ENCODE results near the gene GORAB. TPM values are rescaled to one million over a fixed set of nuclear protein-coding genes. Genes with fewer than 3 reads are reported as not detected.

The GORAB gene
- total RNA-seq, 2 donors from 2014 or later, result 13.8 to 14.9 TPM

DNA sequence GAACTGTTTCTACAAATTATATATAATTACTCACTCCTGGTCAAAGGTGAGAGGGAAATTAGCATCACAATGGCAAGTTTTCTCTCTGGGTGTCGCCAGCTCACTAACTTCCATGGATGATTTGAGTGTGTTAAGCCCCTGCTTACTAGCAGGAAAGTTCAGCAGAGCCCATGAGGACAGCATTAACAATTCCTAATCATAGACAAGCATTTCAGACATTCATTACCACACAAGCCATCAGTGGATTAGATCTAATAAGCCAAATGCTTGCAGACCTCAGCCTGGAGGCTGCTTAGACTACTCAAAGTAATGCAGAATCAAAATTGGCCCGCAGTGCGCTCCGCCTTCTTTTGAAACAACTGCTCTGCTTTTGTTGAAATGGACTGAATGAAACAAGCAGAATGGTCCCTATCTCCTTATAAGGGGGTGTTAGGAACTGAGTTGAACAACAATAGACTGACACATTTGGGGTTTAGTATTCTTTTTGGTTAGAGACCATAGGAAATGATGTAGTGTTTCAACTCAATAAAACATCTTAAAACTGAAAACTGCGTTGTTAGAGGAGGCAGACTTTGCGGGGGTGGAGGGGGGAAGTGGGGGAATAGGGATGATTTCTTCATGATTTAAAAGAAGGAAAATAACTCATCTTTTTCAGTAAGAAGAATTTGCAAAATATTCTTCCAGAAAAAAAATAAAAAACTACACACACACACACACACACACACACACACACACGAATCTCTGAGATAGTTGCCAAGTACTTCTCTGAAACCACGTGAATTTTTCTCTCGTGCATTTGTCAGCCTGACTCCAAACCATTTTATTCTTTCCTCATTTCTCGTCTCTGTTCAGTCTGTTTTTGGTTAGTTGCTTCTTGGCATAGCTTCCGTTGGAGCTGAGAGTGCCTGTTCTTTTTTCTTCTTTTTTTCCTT is 54.6 kb downstream of the GORAB start:
- DNase-seq, result no peak
- peak overlapping the region; percentile 7 to 64 for H3K4me3 Mint-ChIP-seq
- no peaks in the 10 kb centered on the region for H3K36me3 Mint-ChIP-seq (ENCODE audit: insufficient read depth in 2 of 2)
- H3K4me1 Mint-ChIP-seq (ENCODE audit: low read depth), result no peaks in the 10 kb centered on the region
- peaks cover 21% of the 10 kb centered on the region for H3K27me3 Mint-ChIP-seq (ENCODE audit: low read depth)
- peak overlapping the region; percentile 73 for H3K27ac Mint-ChIP-seq
- ATAC-seq (replicated peaks in 1 of 2), result peak; percentile 40 to 56
- no peaks in the 10 kb centered on the region for H3K9me3 Mint-ChIP-seq

DNA sequence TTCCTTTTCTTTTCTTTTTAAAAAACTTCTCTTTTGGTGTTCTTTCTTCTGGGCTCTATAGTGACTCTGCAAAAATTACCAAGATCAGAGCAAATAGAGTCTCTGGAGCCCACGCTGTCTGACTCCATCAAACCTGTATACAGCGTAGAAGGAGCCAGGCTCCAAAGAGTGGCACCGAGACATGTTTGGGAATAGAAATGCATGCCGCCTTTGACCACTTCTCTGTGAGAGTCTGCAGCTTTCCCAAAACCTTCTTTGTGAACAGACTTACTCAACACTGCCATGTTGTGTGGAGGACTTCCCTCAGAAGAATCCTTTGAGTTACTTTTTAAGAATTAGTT is 55.3 kb downstream of the GORAB start:
- Mint-ChIP-seq H3K4me1 (ENCODE audit: low read depth) (no peaks in the 10 kb centered on the region), H3K4me3 (peak overlapping the region; percentile 7 to 64), H3K9me3 (no peaks in the 10 kb centered on the region), H3K27ac (peak overlapping the region; percentile 73), H3K36me3 (ENCODE audit: insufficient read depth in 2 of 2) (no peaks in the 10 kb centered on the region), H3K27me3 (ENCODE audit: low read depth) (peaks cover 25% of the 10 kb centered on the region)
- DNase-seq, result no peak
- ATAC-seq (replicated peaks in 1 of 2), result no peak

DNA sequence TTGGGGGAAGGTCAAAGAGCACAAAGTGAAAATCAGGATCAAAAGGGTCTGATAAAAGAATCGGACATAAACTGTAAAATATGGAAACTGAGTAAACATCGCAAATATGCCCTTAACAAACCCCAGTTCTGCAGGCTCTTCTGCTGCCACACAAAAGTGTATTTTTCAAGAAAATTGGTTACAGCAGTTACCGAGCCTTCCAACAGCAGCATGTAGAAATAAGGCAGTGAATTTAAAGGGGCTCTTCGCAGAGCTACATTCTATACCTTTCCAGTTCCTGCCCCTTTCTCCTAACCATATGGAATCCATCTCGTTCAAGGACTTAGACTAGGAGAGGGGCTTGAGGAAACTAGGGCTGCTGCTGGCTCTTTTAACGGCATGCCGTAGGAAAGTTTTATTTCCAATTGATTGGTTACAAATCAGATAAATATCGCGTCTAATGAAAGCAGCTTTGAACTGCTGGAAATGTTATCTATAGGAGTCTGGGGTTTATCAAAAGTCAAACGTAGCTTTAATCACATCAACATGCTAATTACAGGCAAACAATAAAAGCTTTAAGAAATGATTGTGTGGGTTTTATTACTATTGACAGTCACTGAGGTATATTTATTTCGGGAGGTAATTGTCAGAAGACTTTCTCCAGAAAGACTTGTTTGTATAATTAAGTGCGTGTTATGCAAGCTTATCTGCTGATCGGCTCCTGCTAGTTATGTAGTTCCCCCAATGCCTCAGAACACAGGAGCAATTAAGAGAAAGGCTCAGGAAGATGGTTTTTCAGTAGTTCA is 59.1 kb downstream of the GORAB start:
- no peaks in the 10 kb centered on the region for H3K36me3 Mint-ChIP-seq (ENCODE audit: insufficient read depth in 2 of 2)
- peaks cover 38% of the 10 kb centered on the region for H3K27me3 Mint-ChIP-seq (ENCODE audit: low read depth)
- DNase-seq (no peak), ATAC-seq (replicated peaks in 1 of 2) (no peak)
- H3K4me1 Mint-ChIP-seq (ENCODE audit: low read depth), result no peaks in the 10 kb centered on the region
- H3K9me3 Mint-ChIP-seq, result peaks cover 1 to 2% of the 10 kb centered on the region in 2 donors
- H3K4me3 Mint-ChIP-seq, result no peak overlapping the region
- H3K27ac Mint-ChIP-seq, result no peak overlapping the region

DNA sequence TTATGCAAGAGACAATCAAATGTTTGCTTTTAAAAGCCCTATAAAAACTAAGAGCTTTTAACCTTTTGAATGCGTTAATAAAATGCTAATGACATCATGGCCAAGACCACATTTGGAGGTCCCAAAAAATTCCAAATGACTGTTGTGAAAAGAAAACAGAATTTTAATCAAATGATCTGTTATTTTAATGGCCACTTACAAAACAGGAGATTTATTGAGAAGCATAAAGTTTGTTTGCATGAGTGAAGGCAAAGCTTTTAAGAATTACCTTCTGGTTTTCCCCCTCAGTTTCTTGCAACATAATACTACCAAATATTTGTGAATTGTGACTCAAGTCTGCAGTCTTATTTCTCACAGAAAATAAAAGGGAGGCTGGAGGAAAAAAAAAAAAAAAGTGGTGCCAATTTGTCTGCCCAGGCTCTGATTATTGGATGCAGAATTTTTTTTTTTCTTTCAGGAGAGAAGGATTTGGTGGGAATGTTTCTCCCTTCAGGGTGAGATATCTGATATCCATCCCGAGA is 60.7 kb downstream of the GORAB start:
- H3K9me3 Mint-ChIP-seq, result peaks cover 4 to 5% of the 10 kb centered on the region in 2 donors
- peaks cover 0 to 2% of the 10 kb centered on the region in 2 donors for H3K36me3 Mint-ChIP-seq (ENCODE audit: insufficient read depth in 2 of 2)
- DNase-seq, result no peak
- no peak for ATAC-seq (replicated peaks in 1 of 2)
- no peaks in the 10 kb centered on the region for H3K4me1 Mint-ChIP-seq (ENCODE audit: low read depth)
- no peak overlapping the region for H3K27ac Mint-ChIP-seq
- H3K4me3 Mint-ChIP-seq, result no peak overlapping the region
- H3K27me3 Mint-ChIP-seq (ENCODE audit: low read depth), result peaks cover 38% of the 10 kb centered on the region

DNA sequence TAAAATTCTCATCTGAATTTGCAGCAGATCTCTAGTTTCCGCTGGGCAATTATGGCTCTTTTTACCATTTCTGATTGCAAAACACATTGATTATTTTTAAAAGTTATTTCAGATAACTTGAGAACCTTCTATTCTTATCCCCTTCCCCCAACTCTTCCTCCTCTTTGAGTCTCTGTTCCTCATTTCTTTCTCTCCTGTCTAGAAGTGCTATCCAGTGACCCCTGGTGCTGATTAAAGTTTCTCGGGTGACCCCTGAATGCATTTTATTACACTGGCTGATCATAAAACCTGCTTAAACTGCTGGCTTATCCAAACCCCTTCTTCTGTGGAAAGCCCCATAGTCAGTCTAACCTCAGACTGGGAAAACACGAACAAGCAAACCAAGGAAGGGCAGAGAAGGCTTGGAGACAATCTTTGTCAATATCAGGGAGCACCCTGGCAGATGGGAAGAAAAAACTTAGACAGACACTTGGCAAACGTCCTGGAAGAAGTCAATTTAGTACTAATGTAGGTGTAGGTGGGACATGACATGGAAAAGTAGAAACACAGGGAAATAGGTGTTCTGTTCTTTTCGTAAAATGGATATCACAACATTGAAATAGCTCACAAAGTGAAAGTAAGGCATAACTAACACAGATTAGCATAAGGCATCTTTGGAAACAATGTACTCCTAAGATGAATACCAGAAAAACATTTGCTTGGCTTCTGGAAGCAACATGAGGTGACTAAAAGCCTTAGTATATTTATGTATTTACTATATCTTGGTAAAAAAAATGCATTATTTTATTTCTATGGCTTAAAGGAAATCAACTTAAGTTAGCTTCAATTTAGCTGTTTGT is 61.4 kb downstream of the GORAB start:
- H3K4me1 Mint-ChIP-seq (ENCODE audit: low read depth), result no peaks in the 10 kb centered on the region
- ATAC-seq (replicated peaks in 1 of 2), result no peak
- peaks cover 4 to 5% of the 10 kb centered on the region in 2 donors for H3K9me3 Mint-ChIP-seq
- peaks cover 0 to 3% of the 10 kb centered on the region in 2 donors for H3K36me3 Mint-ChIP-seq (ENCODE audit: insufficient read depth in 2 of 2)
- peaks cover 38% of the 10 kb centered on the region for H3K27me3 Mint-ChIP-seq (ENCODE audit: low read depth)
- no peak for DNase-seq
- no peak overlapping the region for H3K4me3 Mint-ChIP-seq
- H3K27ac Mint-ChIP-seq, result no peak overlapping the region

DNA sequence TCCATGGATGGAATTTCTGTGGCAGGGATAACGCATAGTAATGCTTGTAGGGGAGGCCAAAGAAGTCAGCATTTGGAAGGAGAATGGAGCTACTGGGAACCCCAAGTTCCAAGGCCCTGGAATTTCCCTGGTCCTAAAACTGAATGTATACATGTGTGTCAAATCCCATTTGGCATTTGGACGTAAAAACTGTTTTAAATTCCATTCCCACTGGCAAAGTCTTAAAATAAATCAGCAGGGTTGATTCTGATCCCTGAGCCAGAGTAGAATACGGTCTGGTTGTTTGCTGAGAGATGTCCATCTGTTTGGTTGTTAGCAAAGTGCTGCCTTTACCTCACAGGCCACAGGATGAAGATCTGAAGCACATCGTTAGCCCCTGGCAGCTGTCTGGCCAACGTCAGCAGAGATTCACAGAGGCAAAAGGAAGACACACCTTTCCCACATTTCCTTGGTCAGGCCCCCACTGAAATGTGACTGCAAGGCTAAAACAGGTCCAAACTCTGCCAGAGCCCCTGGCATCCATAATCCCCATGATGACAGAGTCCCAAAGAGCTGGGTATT is 62.2 kb downstream of the GORAB start:
- ATAC-seq (replicated peaks in 1 of 2), result no peak
- H3K4me1 Mint-ChIP-seq (ENCODE audit: low read depth), result no peaks in the 10 kb centered on the region
- peaks cover 4 to 6% of the 10 kb centered on the region in 2 donors for H3K9me3 Mint-ChIP-seq
- no peak overlapping the region for H3K27ac Mint-ChIP-seq
- no peak overlapping the region for H3K4me3 Mint-ChIP-seq
- H3K27me3 Mint-ChIP-seq (ENCODE audit: low read depth), result peaks cover 38% of the 10 kb centered on the region
- H3K36me3 Mint-ChIP-seq (ENCODE audit: insufficient read depth in 2 of 2), result peaks cover 0 to 3% of the 10 kb centered on the region in 2 donors
- no peak for DNase-seq

DNA sequence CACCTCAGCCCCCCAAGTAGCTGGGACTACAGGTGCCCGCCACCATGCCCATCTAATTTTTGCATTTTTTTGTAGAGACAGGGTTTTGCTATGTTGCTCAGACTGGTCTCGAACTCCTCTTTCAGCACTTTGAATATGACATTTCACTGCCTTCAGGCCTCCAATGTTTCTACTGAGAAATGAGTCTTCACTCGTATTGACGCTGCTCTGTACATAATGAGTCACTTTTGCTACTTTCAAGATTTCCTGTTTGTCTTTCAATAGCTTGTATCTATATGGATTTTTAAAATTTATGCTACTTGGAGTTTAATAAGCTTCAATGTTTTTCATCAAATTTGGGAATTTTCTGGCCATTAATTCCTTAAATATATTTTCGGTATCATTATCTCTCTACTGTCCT is 64.7 kb downstream of the GORAB start:
- no peak for ATAC-seq (replicated peaks in 1 of 2)
- H3K4me1 Mint-ChIP-seq (ENCODE audit: low read depth), result no peaks in the 10 kb centered on the region
- no peak overlapping the region for H3K4me3 Mint-ChIP-seq
- no peak overlapping the region for H3K27ac Mint-ChIP-seq
- no peak for DNase-seq
- peaks cover 6 to 9% of the 10 kb centered on the region in 2 donors for H3K9me3 Mint-ChIP-seq
- peaks cover 0 to 3% of the 10 kb centered on the region in 2 donors for H3K36me3 Mint-ChIP-seq (ENCODE audit: insufficient read depth in 2 of 2)
- H3K27me3 Mint-ChIP-seq (ENCODE audit: low read depth), result peaks cover 21% of the 10 kb centered on the region

DNA sequence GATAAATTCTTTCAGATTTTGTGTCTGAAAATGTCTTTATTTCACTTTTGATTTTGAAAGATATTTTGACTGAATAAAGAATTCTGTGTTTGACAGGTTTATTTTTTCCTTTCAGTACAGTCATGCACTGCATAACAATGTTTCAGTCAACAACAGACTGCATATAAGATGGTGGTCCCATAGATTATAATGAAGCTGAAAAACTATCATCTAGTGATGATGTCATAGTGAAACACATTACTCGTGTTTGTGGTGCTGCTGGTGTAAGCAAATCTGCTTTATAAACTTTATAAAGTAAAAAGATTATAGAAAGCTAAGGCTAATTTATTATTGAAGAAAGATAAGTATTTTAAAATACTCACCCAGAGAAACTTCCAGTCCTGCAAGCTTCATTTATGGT is 66.7 kb downstream of the GORAB start:
- ATAC-seq (replicated peaks in 1 of 2) (peak; percentile 64 to 73), DNase-seq (no peak)
- Mint-ChIP-seq H3K27me3 (ENCODE audit: low read depth) (peaks cover 5% of the 10 kb centered on the region), H3K36me3 (ENCODE audit: insufficient read depth in 2 of 2) (peaks cover 3% of the 10 kb centered on the region in 2 donors), H3K4me3 (no peak overlapping the region), H3K27ac (no peak overlapping the region), H3K4me1 (ENCODE audit: low read depth) (no peaks in the 10 kb centered on the region), H3K9me3 (peaks cover 12 to 16% of the 10 kb centered on the region in 2 donors)

DNA sequence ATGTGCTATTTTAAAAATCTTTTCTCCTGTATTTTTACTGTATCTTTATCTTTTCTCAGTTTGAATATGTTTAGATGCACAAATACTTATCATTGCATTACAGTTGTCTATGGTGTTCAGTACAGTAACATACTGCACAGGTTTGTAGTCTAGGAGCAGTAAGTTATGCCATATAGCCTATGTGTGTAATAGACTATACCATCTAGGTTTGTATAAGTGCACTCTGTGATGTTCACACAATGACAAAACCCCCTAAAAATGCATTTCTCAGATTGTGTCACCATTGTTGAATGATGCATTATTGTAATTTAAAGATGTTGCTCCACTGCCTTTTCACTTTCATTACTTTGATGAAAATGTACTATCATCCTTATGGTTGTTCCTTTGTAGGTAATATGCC is 67.1 kb downstream of the GORAB start:
- DNase-seq, result no peak
- Mint-ChIP-seq H3K27me3 (ENCODE audit: low read depth) (peaks cover 5% of the 10 kb centered on the region), H3K36me3 (ENCODE audit: insufficient read depth in 2 of 2) (peaks cover 3% of the 10 kb centered on the region in 2 donors), H3K9me3 (peaks cover 12 to 16% of the 10 kb centered on the region in 2 donors), H3K4me1 (ENCODE audit: low read depth) (no peaks in the 10 kb centered on the region), H3K27ac (no peak overlapping the region), H3K4me3 (no peak overlapping the region)
- ATAC-seq (replicated peaks in 1 of 2), result peak; percentile 61 to 83

DNA sequence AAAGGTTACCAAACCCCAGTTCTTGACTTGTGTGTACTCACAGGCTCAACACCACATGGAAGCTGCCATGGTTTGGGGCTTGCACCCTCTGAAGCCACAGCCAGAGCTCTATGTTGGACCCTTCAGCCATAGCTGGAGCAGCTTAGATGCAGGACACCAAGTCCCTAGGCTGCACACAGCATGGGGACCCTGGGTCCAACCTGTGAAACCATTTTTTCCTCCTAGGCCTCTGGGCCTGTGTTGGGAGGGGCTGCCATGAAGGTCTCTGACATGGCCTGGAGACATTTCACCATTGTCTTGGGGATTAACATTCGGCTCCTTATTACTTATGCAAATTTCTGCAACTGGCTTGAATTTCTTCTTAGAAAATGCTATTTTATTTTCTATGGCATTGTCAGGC is 69.9 kb downstream of the GORAB start:
- no peak for DNase-seq
- Mint-ChIP-seq H3K4me3 (no peak overlapping the region), H3K27ac (no peak overlapping the region), H3K36me3 (ENCODE audit: insufficient read depth in 2 of 2) (peaks cover 3% of the 10 kb centered on the region in 2 donors), H3K4me1 (ENCODE audit: low read depth) (no peaks in the 10 kb centered on the region), H3K27me3 (ENCODE audit: low read depth) (peaks cover 5% of the 10 kb centered on the region), H3K9me3 (peaks cover 12 to 13% of the 10 kb centered on the region in 2 donors)
- ATAC-seq (replicated peaks in 1 of 2), result no peak
